HFF-Myc (cell line): Measurements from ENCODE around the gene LRGUK.

Experiments used
- DNase-seq: peaks from one replicate; pipeline ENCODE4 v3.0.0-alpha.2; 2011; ENCODE audit warnings: low read depth; ENCODE audit errors: extremely low read depth
- H3K4me3 ChIP-seq: replicated peaks from 2 replicates; pipeline ENCODE4 v1.5.1; 2011; ENCODE audit warnings: low read depth, mild to moderate bottlenecking, control low read depth, low read length
- CTCF ChIP-seq: IDR thresholded peaks from 2 replicates; pipeline ENCODE4 v1.5.1; 2012; ENCODE audit warnings: mild to moderate bottlenecking, low read depth, low read length, control low read depth; ENCODE audit errors: missing control alignments

Gene LRGUK

GRCh38 chr7:134193240-134193639, 66.1 kb downstream of the LRGUK start:
- no peak for TF ChIP-seq CTCF
- no peak overlapping the region for H3K4me3 ChIP-seq

GRCh38 chr7:134195252-134195651, 68.1 kb downstream of the LRGUK start:
- no peak overlapping the region for H3K4me3 ChIP-seq
- no peak for TF ChIP-seq CTCF
- no peak for DNase-seq

More at GRCh38 chr7:134193240-134193639, 66.1 kb downstream of the LRGUK start:
- DNase-seq = no peak

- no peak overlapping the region for H3K4me3 ChIP-seq
- DNase-seq = no peak
- TF ChIP-seq CTCF = no peak
Measured at GRCh38 chr7:134196439-134196838, 69.3 kb downstream of the LRGUK start.

- no peak for TF ChIP-seq CTCF
- H3K4me3 ChIP-seq = no peak overlapping the region
- no peak for DNase-seq
Measured at GRCh38 chr7:134197345-134197744, 70.2 kb downstream of the LRGUK start.

- no peak for DNase-seq
- H3K4me3 ChIP-seq = no peak overlapping the region
- TF ChIP-seq CTCF = no peak
Measured at GRCh38 chr7:134200970-134201369, 73.8 kb downstream of the LRGUK start.

GRCh38 chr7:134201569-134202261, 74.6 kb downstream of the LRGUK start:
- TF ChIP-seq CTCF = no peak
- no peak for DNase-seq
- no peak overlapping the region for H3K4me3 ChIP-seq
